A549 (cell line): ENCODE results near the gene TBX1.

ENCODE experiments used
- CTCF ChIP-seq: fragments of >200 bp; sonication (Bioruptor Twin); formaldehyde crosslinking; IDR thresholded peaks from 3 replicates; pipeline ENCODE4 v1.5.1; 2016
- JUNB ChIP-seq: fragments of >200 bp; sonication (Bioruptor Twin); formaldehyde crosslinking; IDR thresholded peaks from 2 replicates; pipeline ENCODE4 v1.6.1; 2016
- NFE2L2 ChIP-seq: fragments of 150-350 bp; conservative IDR thresholded peaks from 2 replicates; pipeline ENCODE4 v1.6.1; 2014; ENCODE audit warnings: low read length
- POLR2A ChIP-seq: IDR thresholded peaks from 2 replicates; pipeline ENCODE4 v1.6.1; 2012; ENCODE audit warnings: mild to moderate bottlenecking, low read length
- ZFP36 ChIP-seq: fragments of 450-650 bp; IDR thresholded peaks from 2 replicates; pipeline ENCODE4 v1.6.1; 2014; ENCODE audit warnings: borderline replicate concordance; ENCODE audit not compliant: partially characterized antibody
- TF ChIP-seq, protein P1 (sequence below): fragments of 450-650 bp; IDR thresholded peaks from 2 replicates; pipeline ENCODE4 v1.6.1; 2014; ENCODE audit warnings: antibody characterized with exemption

- no peak for TF ChIP-seq ZFP36
- no peak for TF ChIP-seq CTCF
- TF ChIP-seq POLR2A: no peak
- no peak for TF ChIP-seq NFE2L2
- no peak for TF ChIP-seq JUNB
- TF ChIP-seq, protein P1, sequence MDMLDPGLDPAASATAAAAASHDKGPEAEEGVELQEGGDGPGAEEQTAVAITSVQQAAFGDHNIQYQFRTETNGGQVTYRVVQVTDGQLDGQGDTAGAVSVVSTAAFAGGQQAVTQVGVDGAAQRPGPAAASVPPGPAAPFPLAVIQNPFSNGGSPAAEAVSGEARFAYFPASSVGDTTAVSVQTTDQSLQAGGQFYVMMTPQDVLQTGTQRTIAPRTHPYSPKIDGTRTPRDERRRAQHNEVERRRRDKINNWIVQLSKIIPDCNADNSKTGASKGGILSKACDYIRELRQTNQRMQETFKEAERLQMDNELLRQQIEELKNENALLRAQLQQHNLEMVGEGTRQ: no peak
Observed at GRCh38 chr22:19714312-19715187, 46.0 kb upstream of the TBX1 start, which contains the start of gene SEPTIN5.
